Mesodermal cell (in vitro differentiated cells): ENCODE measurements around the gene EEF2K.
"Not testable (repeated sequence)": the region's sequence is repeated elsewhere in the genome, so short reads cannot be mapped to it uniquely, and the experiment has no call there.

Source experiments
- H3K27ac ChIP-seq: 2 replicates; pipeline ENCODE4 v1.7.0; 2013; ENCODE audit warnings: mild to moderate bottlenecking, low read depth, low read length, moderate library complexity; ENCODE audit not compliant: severe bottlenecking
- H3K36me3 ChIP-seq: 2 replicates; pipeline ENCODE4 v1.7.1; 2013; ENCODE audit warnings: mild to moderate bottlenecking, low read length, moderate library complexity; ENCODE audit not compliant: control insufficient read depth, insufficient read depth
- H3K4me1 ChIP-seq: one replicate; pipeline ENCODE4 v1.7.1; 2013; ENCODE audit warnings: mild to moderate bottlenecking, low read length; ENCODE audit not compliant: insufficient read depth, control insufficient read depth, poor library complexity, severe bottlenecking
- H3K4me3 ChIP-seq: 2 replicates; pipeline ENCODE4 v1.7.0; 2013; ENCODE audit warnings: low read length, control low read depth, mild to moderate bottlenecking; ENCODE audit not compliant: insufficient read depth, poor library complexity, severe bottlenecking; ENCODE audit errors: extremely low read depth
- H3K9me3 ChIP-seq: 2 replicates; pipeline ENCODE4 v1.7.1; 2013; ENCODE audit warnings: mild to moderate bottlenecking, low read length, moderate library complexity; ENCODE audit not compliant: control insufficient read depth
- WGBS, 2 experiments: methylation state at CpG; one replicate each; pipeline ENCODE4 v1.1.5; 2013; ENCODE audit warnings: missing lambda C conversion rate in 2 of 2; ENCODE audit not compliant: insufficient coverage in 2 of 2; 5-methylcytosine and 5-hydroxymethylcytosine counted together

Gene EEF2K

DNA sequence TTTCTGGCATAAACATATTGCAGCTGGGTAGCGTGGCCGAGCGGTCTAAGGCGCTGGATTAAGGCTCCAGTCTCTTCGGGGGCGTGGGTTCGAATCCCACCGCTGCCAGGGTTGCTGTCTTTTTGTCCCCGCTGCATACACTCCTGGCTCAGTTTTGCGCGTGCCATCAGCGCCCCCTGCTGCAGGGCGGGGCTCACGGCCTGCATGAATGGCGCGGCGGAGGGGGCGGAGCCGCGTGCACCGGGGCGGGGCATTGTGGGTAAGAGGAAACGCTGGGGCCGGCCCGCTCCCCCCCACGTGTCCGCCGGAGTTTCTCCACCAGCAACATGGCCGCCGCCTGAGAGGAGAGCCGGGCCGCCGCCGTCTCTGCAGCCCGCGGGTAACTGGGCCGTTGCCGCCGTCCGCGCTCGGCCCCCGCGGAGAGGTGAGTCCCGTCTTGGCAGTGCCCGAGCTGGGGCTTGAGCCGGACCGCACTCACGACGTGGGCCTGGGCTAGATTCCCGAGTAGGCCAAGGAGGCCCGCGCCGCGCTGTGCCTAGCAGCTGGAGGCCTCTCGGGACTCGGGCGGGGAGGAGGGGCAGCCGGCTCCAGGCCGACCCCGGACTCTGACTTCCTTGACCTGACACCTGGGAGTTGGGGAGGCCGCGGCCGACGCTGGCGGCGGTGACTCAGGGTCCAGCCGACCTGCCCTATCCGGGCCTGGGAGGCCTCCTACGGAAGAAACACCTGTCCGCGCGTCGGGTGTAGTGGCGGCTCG lies 91.2 kb downstream of the EEF2K start, which contains the start of gene POLR3E:
Gene POLR3E, plus strand, starts transcription at position 296 of the 757 bp plus-strand sequence. CDS start 5,560 bp downstream, outside the sequence.
- H3K27ac ChIP-seq, result peak within 1 kb of the TSS; percentile 86
- peak within 1 kb of the TSS; percentile 90 for H3K4me3 ChIP-seq
- 0 to 2% methylated on average over 65 to 66 of the region's 76 CpGs for WGBS, 2 experiments
- no peaks in the 10 kb centered on the region for H3K9me3 ChIP-seq
- H3K36me3 ChIP-seq, result peaks cover 15% of the 10 kb centered on the region
- peaks cover 3% of the 10 kb centered on the region for H3K4me1 ChIP-seq

DNA sequence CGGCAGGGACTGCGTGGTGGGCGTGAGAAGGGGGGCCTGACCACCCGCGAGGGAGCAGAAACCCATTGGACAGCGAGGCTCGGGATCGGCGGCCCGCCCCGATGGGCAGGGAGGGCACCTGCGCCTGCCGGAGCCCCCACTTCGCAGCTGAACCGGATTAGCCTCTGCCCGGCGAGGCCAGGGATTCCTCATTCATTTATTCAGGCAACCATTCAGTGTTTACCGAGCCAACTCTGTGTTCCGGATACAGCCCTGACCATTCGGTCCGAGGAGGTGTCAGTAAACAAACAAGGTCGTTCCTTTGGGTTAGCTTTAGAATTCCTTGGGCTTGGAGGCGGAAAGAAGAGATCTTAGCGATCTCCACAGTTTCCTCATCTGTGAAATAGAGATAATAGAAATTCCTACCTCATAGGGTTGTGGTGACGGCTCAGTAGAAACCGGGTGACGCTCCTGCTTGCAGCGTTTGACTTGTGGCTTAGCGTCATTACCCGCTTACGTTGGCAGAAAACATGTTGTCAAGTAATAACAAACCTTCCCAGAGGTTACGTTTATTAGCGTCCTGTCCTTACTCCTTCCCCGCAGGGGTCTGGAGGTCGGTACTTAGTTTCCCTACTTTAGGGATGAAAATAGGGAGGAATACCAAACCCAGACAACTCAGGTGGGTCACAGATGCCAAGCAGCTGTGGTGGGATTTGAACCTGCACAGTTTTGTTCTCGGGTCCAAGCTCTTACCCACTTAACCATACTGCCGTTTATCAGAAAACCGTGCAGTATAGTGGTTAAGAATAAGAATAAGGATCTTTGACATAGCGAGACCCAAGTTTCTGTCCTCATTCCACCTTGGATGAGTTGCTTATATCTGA lies 92.0 kb downstream of the EEF2K start:
- Histone ChIP-seq H3K4me3 (peak overlapping the region; percentile 90), H3K36me3 (peaks cover 23% of the 10 kb centered on the region), H3K4me1 (peaks cover 4% of the 10 kb centered on the region), H3K9me3 (no peaks in the 10 kb centered on the region), H3K27ac (peak overlapping the region; percentile 86)
- WGBS, 2 experiments, result 0 to 9% methylated on average over 23 to 27 of the region's 39 CpGs

DNA sequence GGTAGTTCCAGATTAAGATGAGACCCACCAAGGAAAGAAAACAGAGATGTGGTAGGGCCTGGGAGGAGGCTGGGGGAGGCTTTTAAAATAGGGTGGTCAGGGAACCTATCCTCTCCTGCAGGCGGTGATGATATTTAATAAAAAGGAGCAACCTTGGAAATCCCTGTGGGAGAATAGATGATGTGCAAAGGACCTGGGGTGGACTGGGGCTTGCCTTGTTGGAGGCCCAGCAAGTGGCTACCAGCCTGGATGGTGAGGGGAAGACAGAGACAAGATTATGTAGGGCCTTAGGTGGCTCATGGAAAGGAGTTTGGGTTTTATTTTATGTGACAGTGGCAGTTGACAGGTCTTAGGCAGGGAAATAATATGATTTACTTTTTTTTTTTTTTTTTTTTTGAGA lies 93.0 kb downstream of the EEF2K start:
- H3K36me3 ChIP-seq, result peaks cover 30% of the 10 kb centered on the region
- H3K9me3 ChIP-seq, result no peaks in the 10 kb centered on the region
- H3K4me1 ChIP-seq, result peaks cover 4% of the 10 kb centered on the region
- no peak overlapping the region for H3K27ac ChIP-seq
- 100% methylated on average over 1 of the region's 1 CpG; no CpG with 5 or more reads in 1 of the 2 experiments for WGBS, 2 experiments
- H3K4me3 ChIP-seq, result no peak overlapping the region

DNA sequence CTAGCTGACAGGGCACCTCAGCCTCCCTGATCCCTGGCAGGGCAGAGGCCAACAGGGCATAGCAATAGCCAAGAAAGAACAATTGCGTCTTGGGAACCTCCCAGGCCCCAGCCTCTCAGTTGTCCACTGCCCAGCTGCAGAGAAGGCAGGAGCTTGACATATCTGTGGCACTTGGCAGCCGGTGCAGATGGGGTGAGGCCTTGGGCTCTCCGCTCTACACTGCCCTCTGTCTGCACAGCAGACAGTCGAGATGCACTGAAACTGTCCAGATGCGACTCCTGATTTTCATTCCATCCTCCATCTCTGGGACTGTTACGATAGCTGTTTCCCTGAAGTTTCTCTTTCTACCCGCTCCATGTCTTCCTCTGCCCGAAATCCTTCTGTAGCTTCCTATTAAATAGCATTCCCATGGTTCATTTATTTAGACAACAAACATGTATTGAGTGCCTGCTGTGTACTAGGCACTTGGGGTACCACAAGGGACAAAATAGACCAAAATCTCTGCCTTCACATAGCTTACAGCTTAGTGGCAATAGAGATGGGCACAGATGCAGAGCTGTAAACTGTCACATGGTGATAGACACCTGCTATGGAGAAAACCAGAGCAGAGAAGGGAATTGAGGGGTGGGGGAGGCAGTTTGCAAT lies 94.5 kb downstream of the EEF2K start:
- 74 to 83% methylated on average over 8 of the region's 8 CpGs for WGBS, 2 experiments
- Histone ChIP-seq H3K27ac (no peak overlapping the region), H3K36me3 (peaks cover 36% of the 10 kb centered on the region), H3K4me3 (no peak overlapping the region), H3K4me1 (peaks cover 4% of the 10 kb centered on the region), H3K9me3 (no peaks in the 10 kb centered on the region)

DNA sequence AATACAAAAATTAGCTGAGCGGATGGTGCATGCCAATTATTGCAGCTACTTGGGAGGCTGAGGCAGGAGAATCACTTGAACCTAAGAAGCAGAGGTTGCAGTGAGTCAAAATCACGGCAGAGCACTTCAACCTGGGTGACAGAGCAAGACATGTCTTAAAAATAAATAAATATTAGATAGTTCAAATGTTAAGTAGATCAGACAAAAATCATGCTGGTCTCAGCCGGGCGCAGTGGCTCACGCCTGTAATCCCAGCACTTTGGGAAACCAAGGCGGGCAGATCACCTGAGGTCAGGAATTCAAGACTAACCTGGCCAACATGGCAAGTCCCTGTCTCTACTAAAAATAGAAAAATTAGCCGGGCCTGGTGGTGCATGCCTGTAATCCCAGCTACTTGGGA lies 95.3 kb downstream of the EEF2K start:
- not testable (repeated sequence) for H3K4me1 ChIP-seq, H3K9me3 ChIP-seq, H3K27ac ChIP-seq, H3K4me3 ChIP-seq
- H3K36me3 ChIP-seq, result peaks cover 45% of the 10 kb centered on the region
- 91 to 94% methylated on average over 6 to 7 of the region's 7 CpGs for WGBS, 2 experiments

DNA sequence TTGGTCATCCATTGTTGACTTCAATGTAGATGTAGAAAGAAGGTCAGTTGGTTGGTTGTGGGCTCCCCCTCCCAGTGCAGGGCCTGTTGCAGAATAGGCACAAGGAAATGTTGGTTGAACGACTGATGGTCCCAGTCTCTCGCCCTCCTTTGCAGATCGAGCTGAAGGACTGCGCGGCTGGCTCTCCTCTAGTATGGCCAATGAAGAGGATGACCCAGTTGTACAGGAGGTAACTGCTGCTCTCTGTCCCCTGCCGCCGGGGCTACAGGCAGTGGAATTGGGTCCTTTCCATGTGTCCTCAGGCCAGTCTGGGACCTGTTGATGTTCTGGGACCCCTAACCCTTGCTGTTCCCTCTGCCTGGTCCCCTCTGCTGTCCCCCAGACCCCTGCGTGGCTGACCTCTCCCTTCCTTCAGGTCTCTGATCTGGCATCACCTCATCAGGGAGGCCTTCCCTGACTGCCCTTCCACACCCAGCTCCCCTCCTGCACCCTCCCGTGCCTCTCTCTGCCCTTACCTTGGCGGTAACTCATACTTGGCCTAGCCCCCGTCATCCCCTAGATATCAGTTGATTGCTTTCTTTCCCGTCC lies 96.8 kb downstream of the EEF2K start:
- Histone ChIP-seq H3K4me3 (no peak overlapping the region), H3K27ac (no peak overlapping the region), H3K36me3 (peaks cover 60% of the 10 kb centered on the region), H3K4me1 (peaks cover 4% of the 10 kb centered on the region), H3K9me3 (no peaks in the 10 kb centered on the region)
- WGBS, 2 experiments, result 93 to 96% methylated on average over 11 to 12 of the region's 12 CpGs

DNA sequence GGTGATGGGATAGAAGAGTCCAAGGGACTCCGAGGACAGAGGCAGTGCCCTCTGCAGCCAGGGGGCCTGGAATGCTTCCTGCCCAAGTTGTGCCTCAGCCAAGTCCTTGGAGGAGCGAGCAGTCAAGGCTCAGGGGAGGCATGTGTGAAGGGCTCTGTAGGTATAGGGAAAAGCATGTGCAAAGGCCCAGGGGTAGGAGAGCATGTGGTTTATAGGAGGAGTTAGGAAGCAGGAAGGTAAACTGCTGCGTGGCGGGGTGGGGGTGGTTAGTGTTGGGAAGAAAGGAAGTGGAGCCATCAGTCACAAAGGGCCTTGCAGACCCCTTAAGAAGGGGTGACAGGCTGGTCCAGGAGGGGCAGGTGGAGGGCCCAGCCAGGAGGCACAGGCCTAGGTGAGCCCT lies 98.3 kb downstream of the EEF2K start:
- H3K4me1 ChIP-seq, result peaks cover 4% of the 10 kb centered on the region
- 99 to 100% methylated on average over 4 of the region's 4 CpGs for WGBS, 2 experiments
- no peak overlapping the region for H3K4me3 ChIP-seq
- H3K36me3 ChIP-seq, result peaks cover 72% of the 10 kb centered on the region
- no peaks in the 10 kb centered on the region for H3K9me3 ChIP-seq
- no peak overlapping the region for H3K27ac ChIP-seq

DNA sequence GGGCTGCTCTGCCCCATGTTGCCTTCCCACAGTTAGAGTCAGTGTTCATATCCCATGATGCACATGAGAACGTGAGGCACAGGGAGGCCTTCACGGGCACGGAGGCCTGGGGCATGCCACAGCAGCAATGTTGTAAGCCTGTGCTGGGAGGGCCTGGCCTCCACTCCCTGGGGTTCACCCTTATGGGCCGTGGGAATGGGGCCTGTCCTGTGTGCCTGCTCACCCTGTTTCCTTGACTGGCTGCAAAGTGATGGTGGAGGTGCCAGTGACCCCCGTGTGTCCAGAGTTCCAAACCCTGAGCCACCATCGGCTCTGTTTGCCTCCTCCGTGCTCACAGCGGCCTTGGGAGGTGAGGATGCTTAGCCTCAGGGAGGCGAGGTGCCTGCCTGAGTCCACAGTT lies 100.7 kb downstream of the EEF2K start:
- WGBS, 2 experiments, result 99 to 100% methylated on average over 8 of the region's 9 CpGs
- peaks cover 4% of the 10 kb centered on the region for H3K4me1 ChIP-seq
- no peaks in the 10 kb centered on the region for H3K9me3 ChIP-seq
- no peak overlapping the region for H3K4me3 ChIP-seq
- peaks cover 76% of the 10 kb centered on the region for H3K36me3 ChIP-seq
- no peak overlapping the region for H3K27ac ChIP-seq

DNA sequence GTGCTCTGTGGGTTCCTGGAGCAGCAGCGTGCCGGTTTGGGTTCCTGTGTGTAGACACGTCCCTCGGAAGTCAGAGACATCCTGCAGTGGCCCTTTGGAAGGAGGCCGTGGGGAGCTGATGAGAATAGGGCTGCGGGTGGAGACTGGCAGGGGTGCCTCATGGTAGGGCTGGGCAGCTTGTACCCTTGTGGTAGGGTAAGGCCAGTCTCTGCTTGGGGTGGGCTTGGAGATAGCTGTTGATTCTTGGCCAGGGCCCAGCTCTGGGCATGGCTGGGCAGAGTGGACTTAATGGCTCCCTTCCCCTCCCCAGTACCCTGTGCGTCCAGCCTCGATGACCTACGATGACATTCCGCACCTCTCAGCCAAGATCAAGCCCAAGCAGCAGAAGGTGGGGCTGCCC lies 101.8 kb downstream of the EEF2K start:
- no peaks in the 10 kb centered on the region for H3K9me3 ChIP-seq
- H3K4me3 ChIP-seq, result no peak overlapping the region
- H3K27ac ChIP-seq, result no peak overlapping the region
- WGBS, 2 experiments, result 96 to 100% methylated on average over 2 to 9 of the region's 10 CpGs
- H3K4me1 ChIP-seq, result no peaks in the 10 kb centered on the region
- H3K36me3 ChIP-seq, result peaks cover 75% of the 10 kb centered on the region

DNA sequence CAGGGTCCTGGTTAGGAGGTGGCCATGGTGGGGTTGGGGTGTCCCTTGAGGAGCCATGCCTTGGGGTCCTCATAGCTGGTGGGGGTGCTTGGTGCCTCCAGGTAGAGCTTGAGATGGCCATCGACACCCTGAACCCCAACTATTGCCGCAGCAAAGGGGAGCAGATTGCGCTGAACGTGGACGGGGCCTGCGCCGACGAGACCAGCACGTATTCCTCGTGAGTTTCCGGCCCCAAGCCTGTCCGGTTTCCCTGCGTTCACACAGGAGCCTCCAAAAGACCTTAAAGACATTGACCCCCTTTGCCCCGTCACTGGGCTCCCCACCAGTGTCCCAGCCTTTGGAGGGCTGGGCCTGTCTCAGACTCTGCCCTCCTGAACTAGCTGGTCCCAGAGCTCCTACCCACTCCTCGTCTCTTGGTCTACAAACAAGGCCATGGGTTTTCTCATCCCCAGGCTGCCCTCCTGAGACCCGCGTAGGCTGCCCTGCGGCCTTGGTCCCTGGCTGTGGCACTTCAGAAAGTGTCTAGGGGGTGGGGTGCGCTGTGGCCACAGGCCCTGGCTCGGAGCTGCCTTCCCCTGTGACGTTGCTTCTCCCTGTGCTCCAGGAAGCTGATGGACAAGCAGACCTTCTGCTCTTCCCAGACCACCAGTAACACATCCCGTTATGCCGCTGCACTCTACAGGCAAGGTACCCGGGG lies 102.9 kb downstream of the EEF2K start:
- WGBS, 2 experiments, result 97 to 98% methylated on average over 21 to 22 of the region's 24 CpGs
- peaks cover 78% of the 10 kb centered on the region for H3K36me3 ChIP-seq

More for the DNA sequence above, 102.9 kb downstream of the EEF2K start:
- Histone ChIP-seq H3K9me3 (no peaks in the 10 kb centered on the region), H3K4me1 (no peaks in the 10 kb centered on the region), H3K4me3 (no peak overlapping the region), H3K27ac (no peak overlapping the region)
